Measurements from ENCODE around the gene UAP1L1.

UAP1L1 gene

DNA sequence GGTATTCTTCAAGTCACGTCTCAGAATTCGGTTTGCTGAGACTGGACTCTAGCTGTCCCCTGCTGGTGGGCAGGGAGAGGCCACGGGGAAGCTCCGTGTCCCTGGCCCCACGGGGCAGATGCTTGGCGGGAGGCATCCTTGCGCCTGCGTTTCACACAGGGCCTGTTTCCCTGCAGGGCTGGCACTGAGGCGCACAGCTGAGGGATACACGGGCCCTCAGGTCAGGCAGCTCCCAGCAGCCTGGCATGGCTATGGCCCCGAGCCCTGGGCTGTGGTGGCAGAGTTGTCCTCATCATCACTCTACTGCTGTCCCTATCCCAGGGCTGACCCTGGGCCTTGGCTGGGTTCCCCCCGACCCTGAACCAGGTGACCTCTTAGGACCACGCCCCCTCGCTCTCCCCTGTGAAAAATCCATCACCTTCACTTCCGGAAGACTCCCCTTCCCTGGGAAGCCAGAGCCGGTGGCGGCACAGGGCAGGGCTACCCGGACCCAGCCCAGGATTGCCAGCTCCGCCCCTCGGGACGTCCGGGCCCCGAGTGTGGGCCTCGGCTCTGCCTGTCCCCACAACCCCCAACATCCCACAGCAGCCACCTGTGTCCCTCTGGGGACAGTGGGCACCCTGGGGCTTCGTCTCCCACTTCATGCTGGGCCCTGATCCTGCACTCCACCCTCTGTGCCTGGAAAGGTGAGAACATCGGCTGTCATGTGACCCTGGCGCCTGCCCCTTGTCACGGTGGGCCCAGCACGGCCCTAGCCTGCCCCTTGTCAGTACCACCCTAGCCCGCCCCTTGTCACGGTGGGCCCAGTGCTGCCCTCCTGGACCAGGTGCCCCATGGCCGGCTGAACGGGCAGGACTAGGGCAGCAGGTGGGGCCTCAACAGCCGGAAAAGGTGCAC, 32.2 kb downstream of the UAP1L1 start:
- TF ChIP-seq, protein P1, sequence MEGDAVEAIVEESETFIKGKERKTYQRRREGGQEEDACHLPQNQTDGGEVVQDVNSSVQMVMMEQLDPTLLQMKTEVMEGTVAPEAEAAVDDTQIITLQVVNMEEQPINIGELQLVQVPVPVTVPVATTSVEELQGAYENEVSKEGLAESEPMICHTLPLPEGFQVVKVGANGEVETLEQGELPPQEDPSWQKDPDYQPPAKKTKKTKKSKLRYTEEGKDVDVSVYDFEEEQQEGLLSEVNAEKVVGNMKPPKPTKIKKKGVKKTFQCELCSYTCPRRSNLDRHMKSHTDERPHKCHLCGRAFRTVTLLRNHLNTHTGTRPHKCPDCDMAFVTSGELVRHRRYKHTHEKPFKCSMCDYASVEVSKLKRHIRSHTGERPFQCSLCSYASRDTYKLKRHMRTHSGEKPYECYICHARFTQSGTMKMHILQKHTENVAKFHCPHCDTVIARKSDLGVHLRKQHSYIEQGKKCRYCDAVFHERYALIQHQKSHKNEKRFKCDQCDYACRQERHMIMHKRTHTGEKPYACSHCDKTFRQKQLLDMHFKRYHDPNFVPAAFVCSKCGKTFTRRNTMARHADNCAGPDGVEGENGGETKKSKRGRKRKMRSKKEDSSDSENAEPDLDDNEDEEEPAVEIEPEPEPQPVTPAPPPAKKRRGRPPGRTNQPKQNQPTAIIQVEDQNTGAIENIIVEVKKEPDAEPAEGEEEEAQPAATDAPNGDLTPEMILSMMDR (IDR thresholded peaks at IDR 0.05; ENCODE audit: low read depth, low read length): no peak
- H3K4me3 ChIP-seq (replicated peaks in 1 of 2; ENCODE audit: low read depth in 2 of 2, low read length in 2 of 2): no peak overlapping the region
- DNase-seq (ENCODE audit: low read depth in 2 of 2): no peak

DNA sequence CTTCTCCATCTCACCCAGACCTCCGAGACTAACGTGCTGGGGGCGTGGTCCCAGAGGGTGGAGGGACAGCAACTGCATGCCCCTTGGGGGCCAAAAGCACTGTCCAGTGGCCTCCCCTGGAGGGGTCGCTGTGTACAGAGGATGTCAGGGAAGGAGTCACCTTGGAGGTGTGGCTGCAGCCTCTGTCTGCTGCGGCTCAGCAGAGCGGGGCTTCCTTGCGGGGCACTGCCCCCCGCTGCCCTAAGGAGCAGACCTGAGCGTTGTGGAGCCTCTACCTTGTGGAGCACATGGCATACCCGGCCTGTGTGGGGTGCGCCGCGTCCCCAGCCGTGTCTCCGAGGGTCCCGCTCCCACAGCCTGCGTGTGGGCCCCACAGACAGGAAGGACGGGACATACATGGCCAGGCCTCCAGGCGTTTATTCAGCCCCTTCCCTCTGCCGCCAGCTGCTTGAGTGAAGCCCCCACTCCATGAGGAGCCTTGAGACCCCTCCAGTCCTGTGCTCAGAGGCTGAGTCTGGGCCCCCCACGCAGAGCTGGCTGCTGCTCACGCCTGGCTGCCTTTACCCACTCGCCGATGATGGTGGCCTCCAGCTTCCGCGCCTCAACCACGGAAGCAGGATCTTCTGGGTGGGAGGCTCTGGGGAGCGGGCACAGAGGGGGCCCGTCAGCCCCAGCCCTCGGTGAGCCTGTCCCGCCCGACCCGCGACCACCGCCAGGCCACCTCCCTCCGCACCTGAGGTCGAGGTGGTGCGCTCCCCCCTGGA, 33.0 kb downstream of the UAP1L1 start:
- H3K4me3 ChIP-seq (replicated peaks in 1 of 2; ENCODE audit: low read depth in 2 of 2, low read length in 2 of 2): no peak overlapping the region
- DNase-seq (ENCODE audit: low read depth in 2 of 2): no peak
- TF ChIP-seq, protein P1 (IDR thresholded peaks at IDR 0.05; ENCODE audit: low read depth, low read length): no peak

DNA sequence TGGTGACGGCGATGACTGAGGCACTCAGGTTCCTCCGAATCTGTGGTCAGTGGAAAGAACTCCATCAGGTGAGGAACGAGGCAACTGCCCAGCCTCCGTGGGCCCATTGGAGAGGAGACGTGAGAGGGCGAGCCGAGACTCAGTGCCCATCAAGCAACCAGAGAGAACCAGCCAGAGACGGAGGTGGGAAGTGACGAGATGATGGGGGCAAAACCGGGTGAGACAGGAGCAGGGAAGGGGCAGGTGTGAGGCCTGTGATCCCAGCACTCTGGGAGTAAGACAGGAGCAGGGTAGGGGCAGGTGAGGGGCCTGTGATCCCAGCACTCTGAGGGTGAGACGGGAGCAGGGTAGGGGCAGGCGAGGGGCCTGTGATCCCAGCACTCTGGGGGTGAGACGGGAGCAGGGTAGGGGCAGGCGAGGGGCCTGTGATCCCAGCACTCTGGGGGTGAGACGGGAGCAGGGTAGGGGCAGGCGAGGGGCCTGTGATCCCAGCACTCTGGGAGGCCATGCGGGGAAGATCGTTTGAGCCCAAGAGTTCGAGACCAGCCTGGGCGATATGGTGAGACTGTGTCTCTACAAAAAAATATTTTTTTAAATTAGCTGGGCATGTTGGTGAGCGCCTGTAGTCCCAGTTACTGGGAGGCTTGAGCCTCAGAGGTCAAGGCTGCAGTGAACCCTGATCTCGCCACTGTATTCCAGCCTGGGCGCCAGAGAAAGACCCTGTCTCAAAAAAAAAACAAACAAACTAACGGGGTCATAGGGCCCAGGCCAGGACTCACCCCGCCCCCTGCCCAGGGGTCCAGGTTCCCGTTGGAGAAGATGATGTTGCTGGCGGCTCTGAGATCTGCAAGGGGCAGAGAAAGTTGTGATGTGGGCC, 33.8 kb downstream of the UAP1L1 start:
- no peak overlapping the region for H3K4me3 ChIP-seq (replicated peaks in 1 of 2; ENCODE audit: low read depth in 2 of 2, low read length in 2 of 2)
- no peak for DNase-seq (ENCODE audit: low read depth in 2 of 2)
- TF ChIP-seq, protein P1 (IDR thresholded peaks at IDR 0.05; ENCODE audit: low read depth, low read length): no peak

DNA sequence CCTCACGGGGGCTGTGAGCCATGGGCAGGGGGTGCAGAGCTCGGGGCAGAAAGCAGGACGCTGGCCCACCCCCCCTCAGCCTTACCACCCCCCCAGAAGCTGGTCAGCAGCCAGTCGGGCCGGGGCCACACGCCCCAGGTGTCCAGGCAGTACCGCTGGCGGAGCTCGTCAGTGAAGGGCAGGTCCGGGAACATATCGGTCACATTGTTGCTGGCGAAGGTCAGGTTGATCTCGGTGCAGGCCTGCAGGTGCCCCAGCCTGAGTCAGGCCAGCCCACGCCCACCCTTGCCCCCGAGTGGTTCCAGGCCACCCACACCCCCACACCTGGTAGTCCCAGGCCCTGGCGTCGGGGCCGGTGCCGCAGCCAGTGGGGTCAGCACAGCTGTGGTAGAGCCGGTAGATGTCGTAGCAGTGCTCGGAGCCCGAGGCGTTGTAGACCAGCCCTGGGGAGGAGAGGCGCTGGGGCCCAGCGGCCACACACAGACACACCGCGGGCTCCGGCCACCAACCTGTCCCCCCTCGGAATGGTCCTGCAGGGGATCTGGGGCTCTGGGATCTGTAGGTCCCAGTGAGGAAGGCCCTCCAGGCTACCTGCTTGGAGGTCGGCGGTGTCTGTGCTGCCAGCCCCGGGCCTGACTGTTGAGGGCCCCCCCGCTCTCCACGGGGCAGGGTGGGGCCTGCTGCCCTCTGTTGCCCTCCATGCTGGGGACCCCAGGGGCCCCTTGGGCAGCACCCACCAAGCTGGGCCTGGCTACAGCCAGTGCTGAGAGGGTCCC, 34.7 kb downstream of the UAP1L1 start:
- TF ChIP-seq, protein P1 (IDR thresholded peaks at IDR 0.05; ENCODE audit: low read depth, low read length): no peak
- no peak overlapping the region for H3K4me3 ChIP-seq (replicated peaks in 1 of 2; ENCODE audit: low read depth in 2 of 2, low read length in 2 of 2)
- no peak for DNase-seq (ENCODE audit: low read depth in 2 of 2)

DNA sequence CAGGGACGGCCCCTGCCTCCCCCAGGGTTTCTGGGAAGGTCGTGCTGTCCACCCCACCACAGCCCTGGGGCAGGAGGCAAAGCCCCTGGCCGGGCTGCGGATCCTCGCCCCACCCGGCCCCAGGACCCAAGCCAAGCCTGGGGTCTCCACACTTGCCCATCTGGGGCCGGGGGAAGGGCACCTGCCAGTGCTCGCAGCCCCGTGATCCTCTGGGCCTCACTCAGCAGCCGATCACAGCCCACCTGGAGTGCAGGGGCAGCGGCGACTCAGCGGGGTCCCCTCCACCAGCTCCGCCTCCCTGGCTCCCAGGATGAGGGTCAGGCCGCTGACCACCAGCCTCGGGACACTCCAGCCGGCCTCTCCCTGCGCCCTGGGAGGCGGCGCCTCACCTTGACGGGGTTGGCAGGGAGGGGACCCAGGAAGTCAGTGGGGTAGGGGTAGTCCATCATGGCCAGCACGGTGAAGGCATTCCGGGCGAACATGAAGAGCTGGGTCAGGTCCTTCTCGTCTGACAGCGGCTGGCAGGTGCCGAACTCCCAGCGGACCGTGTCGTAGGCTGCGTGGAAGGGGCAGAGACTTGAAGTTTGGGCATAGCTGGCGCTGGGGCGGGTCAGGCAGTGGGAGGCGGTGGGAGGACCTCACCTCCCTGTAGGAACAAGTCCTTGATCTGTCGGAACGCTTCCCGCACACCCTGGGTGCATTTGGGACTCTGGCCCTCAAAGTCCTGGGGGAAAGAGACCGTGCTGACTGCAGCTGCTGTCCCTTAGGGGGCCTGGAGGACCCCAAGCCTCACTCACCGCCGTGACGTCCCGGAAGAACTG, 35.5 kb downstream of the UAP1L1 start:
- H3K4me3 ChIP-seq (replicated peaks in 1 of 2; ENCODE audit: low read depth in 2 of 2, low read length in 2 of 2): no peak overlapping the region
- DNase-seq (ENCODE audit: low read depth in 2 of 2): no peak
- TF ChIP-seq, protein P1 (IDR thresholded peaks at IDR 0.05; ENCODE audit: low read depth, low read length): no peak
